IPS-18a (cell line): ENCODE measurements around the gene TRAPPC11.

Source experiments
- H3K27ac ChIP-seq: one replicate; pipeline ENCODE4 v1.5.1; 2013; ENCODE audit warnings: low read length
- H3K27me3 ChIP-seq: one replicate; pipeline ENCODE4 v1.6.1; 2013; ENCODE audit warnings: mild to moderate bottlenecking, low read length; ENCODE audit not compliant: control insufficient read depth, insufficient read depth
- H3K36me3 ChIP-seq: one replicate; pipeline ENCODE4 v1.6.1; 2013; ENCODE audit warnings: low read depth, low read length; ENCODE audit not compliant: control insufficient read depth
- H3K4me1 ChIP-seq: one replicate; pipeline ENCODE4 v1.6.1; 2013; ENCODE audit warnings: low read depth, low read length; ENCODE audit not compliant: control insufficient read depth
- H3K4me3 ChIP-seq: one replicate; pipeline ENCODE4 v1.5.1; 2013; ENCODE audit warnings: low read length
- H3K9ac ChIP-seq: one replicate; pipeline ENCODE4 v1.6.1; 2013; ENCODE audit warnings: mild to moderate bottlenecking, low read length, moderate library complexity
- H3K9me3 ChIP-seq: one replicate; pipeline ENCODE4 v1.6.1; 2013; ENCODE audit warnings: low read depth, low read length; ENCODE audit not compliant: control insufficient read depth

TRAPPC11 gene

GRCh38 chr4:183639291-183639690, 19.8 kb upstream of the TRAPPC11 start:
- Histone ChIP-seq H3K9me3 (no peaks in the 10 kb centered on the region), H3K4me3 (no peak overlapping the region), H3K9ac (no peak overlapping the region), H3K27me3 (no peaks in the 10 kb centered on the region), H3K27ac (no peak overlapping the region), H3K36me3 (peaks cover 6% of the 10 kb centered on the region), H3K4me1 (peaks cover 15% of the 10 kb centered on the region)

- H3K9me3 ChIP-seq, result no peaks in the 10 kb centered on the region
- H3K9ac ChIP-seq, result no peak overlapping the region
- no peaks in the 10 kb centered on the region for H3K27me3 ChIP-seq
- H3K4me1 ChIP-seq, result no peaks in the 10 kb centered on the region
- H3K4me3 ChIP-seq, result no peak overlapping the region
- H3K27ac ChIP-seq, result no peak overlapping the region
- peaks cover 47% of the 10 kb centered on the region for H3K36me3 ChIP-seq
These were observed 13.8 kb upstream of the TRAPPC11 start for GRCh38 chr4:183645326-183645725.

- H3K9me3 ChIP-seq, result no peaks in the 10 kb centered on the region
- peak overlapping the region; percentile 87 for H3K9ac ChIP-seq
- H3K4me1 ChIP-seq, result peaks cover 14% of the 10 kb centered on the region
- H3K27ac ChIP-seq, result no peak overlapping the region
- no peaks in the 10 kb centered on the region for H3K36me3 ChIP-seq
- no peaks in the 10 kb centered on the region for H3K27me3 ChIP-seq
- peak overlapping the region; percentile 96 for H3K4me3 ChIP-seq
These were observed 1.5 kb upstream of the TRAPPC11 start for GRCh38 chr4:183657564-183657963.

- no peak overlapping the region for H3K27ac ChIP-seq
- peak overlapping the region; percentile 96 for H3K4me3 ChIP-seq
- H3K9ac ChIP-seq, result peak overlapping the region; percentile 87
- H3K9me3 ChIP-seq, result no peaks in the 10 kb centered on the region
- peaks cover 14% of the 10 kb centered on the region for H3K4me1 ChIP-seq
- no peaks in the 10 kb centered on the region for H3K36me3 ChIP-seq
- no peaks in the 10 kb centered on the region for H3K27me3 ChIP-seq
These were observed 598 bp upstream of the TRAPPC11 start for GRCh38 chr4:183658362-183659028.

GRCh38 chr4:183659872-183660242, 764 bp downstream of the TRAPPC11 start:
- Histone ChIP-seq H3K9ac (peak overlapping the region; percentile 87), H3K4me3 (peak overlapping the region; percentile 96), H3K4me1 (peaks cover 14% of the 10 kb centered on the region), H3K36me3 (peaks cover 9% of the 10 kb centered on the region), H3K27me3 (no peaks in the 10 kb centered on the region), H3K27ac (peak overlapping the region; percentile 18), H3K9me3 (no peaks in the 10 kb centered on the region)

GRCh38 chr4:183666088-183666487, 7.0 kb downstream of the TRAPPC11 start:
- Histone ChIP-seq H3K36me3 (peaks cover 57% of the 10 kb centered on the region), H3K4me3 (no peak overlapping the region), H3K4me1 (no peaks in the 10 kb centered on the region), H3K27ac (no peak overlapping the region), H3K27me3 (no peaks in the 10 kb centered on the region), H3K9ac (no peak overlapping the region), H3K9me3 (no peaks in the 10 kb centered on the region)

- H3K9me3 ChIP-seq, result no peaks in the 10 kb centered on the region
These were observed 11.2 kb downstream of the TRAPPC11 start for GRCh38 chr4:183670251-183670650.

GRCh38 chr4:183670960-183671555, 12.0 kb downstream of the TRAPPC11 start:
- Histone ChIP-seq H3K9me3 (no peaks in the 10 kb centered on the region), H3K27ac (no peak overlapping the region), H3K36me3 (peaks cover 46% of the 10 kb centered on the region), H3K4me3 (no peak overlapping the region), H3K27me3 (no peaks in the 10 kb centered on the region), H3K9ac (no peak overlapping the region), H3K4me1 (no peaks in the 10 kb centered on the region)

More at GRCh38 chr4:183670251-183670650, 11.2 kb downstream of the TRAPPC11 start:
- Histone ChIP-seq H3K27me3 (no peaks in the 10 kb centered on the region), H3K4me3 (no peak overlapping the region), H3K27ac (no peak overlapping the region), H3K4me1 (no peaks in the 10 kb centered on the region), H3K36me3 (peaks cover 53% of the 10 kb centered on the region), H3K9ac (no peak overlapping the region)

GRCh38 chr4:183674153-183674552, 15.1 kb downstream of the TRAPPC11 start:
- Histone ChIP-seq H3K27me3 (no peaks in the 10 kb centered on the region), H3K4me1 (no peaks in the 10 kb centered on the region), H3K27ac (no peak overlapping the region), H3K4me3 (no peak overlapping the region), H3K9me3 (no peaks in the 10 kb centered on the region), H3K9ac (no peak overlapping the region), H3K36me3 (peaks cover 28% of the 10 kb centered on the region)

GRCh38 chr4:183675625-183676024, 16.5 kb downstream of the TRAPPC11 start:
- H3K36me3 ChIP-seq, result peaks cover 23% of the 10 kb centered on the region

GRCh38 chr4:183681119-183681518, 22.0 kb downstream of the TRAPPC11 start:
- H3K4me1 ChIP-seq, result no peaks in the 10 kb centered on the region
- no peaks in the 10 kb centered on the region for H3K9me3 ChIP-seq
- H3K9ac ChIP-seq, result no peak overlapping the region
- no peak overlapping the region for H3K27ac ChIP-seq
- H3K27me3 ChIP-seq, result no peaks in the 10 kb centered on the region
- no peak overlapping the region for H3K4me3 ChIP-seq
- peaks cover 41% of the 10 kb centered on the region for H3K36me3 ChIP-seq

More at GRCh38 chr4:183675625-183676024, 16.5 kb downstream of the TRAPPC11 start:
- Histone ChIP-seq H3K9me3 (no peaks in the 10 kb centered on the region), H3K4me3 (no peak overlapping the region), H3K9ac (no peak overlapping the region), H3K4me1 (no peaks in the 10 kb centered on the region), H3K27ac (no peak overlapping the region), H3K27me3 (no peaks in the 10 kb centered on the region)

GRCh38 chr4:183686461-183686860, 27.4 kb downstream of the TRAPPC11 start:
- no peak overlapping the region for H3K9ac ChIP-seq
- no peaks in the 10 kb centered on the region for H3K27me3 ChIP-seq
- H3K9me3 ChIP-seq, result no peaks in the 10 kb centered on the region
- H3K27ac ChIP-seq, result no peak overlapping the region
- H3K4me3 ChIP-seq, result no peak overlapping the region
- H3K4me1 ChIP-seq, result no peaks in the 10 kb centered on the region
- H3K36me3 ChIP-seq, result peaks cover 33% of the 10 kb centered on the region
